Liver (tissue), 9 donors: ENCODE measurements around the gene UHRF2. TPM values are rescaled to one million over a fixed set of nuclear protein-coding genes. Genes with fewer than 3 reads are reported as not detected.

Experiments used
- DNase-seq: peaks from one replicate; pipeline ENCODE4 v3.0.0-alpha.2; 2017; ENCODE audit warnings: low spot score
- H3K27ac ChIP-seq, 2 donors: one replicate each; pipeline ENCODE4 v1.7.0; 2013; ENCODE audit warnings: inconsistent platforms in 2 of 2, low read length in 2 of 2, control low read depth in 1 of 2, low read depth in 1 of 2, mild to moderate bottlenecking in 1 of 2
- H3K27me3 ChIP-seq, 4 donors: one replicate each; pipeline versions ENCODE4 v1.6.1 to v1.7.0; 2013; ENCODE audit warnings: low read length in 3 of 4, inconsistent platforms in 1 of 4, mild to moderate bottlenecking in 1 of 4, moderate library complexity in 1 of 4; ENCODE audit not compliant: control insufficient read depth in 4 of 4, insufficient read depth in 4 of 4
- H3K36me3 ChIP-seq, 4 donors: one replicate each; pipeline versions ENCODE4 v1.6.1 to v1.7.0; 2013; ENCODE audit warnings: low read length in 3 of 4, mild to moderate bottlenecking in 3 of 4, low read depth in 1 of 4, moderate library complexity in 1 of 4; ENCODE audit not compliant: control insufficient read depth in 4 of 4, insufficient read depth in 3 of 4
- H3K4me1 ChIP-seq, 4 donors: one replicate each; pipeline versions ENCODE4 v1.6.1 to v1.7.0; 2013; ENCODE audit warnings: low read length in 3 of 4, mild to moderate bottlenecking in 3 of 4, moderate library complexity in 1 of 4; ENCODE audit not compliant: control insufficient read depth in 4 of 4, insufficient read depth in 4 of 4
- H3K4me3 ChIP-seq, 3 donors: one replicate each; pipeline versions ENCODE4 v1.6.1 to v1.7.0; 2013; ENCODE audit warnings: low read length in 3 of 3, control low read depth in 1 of 3, low read depth in 1 of 3, mild to moderate bottlenecking in 1 of 3
- H3K9ac ChIP-seq, 2 donors: one replicate each; pipeline ENCODE4 v1.7.0; 2013; ENCODE audit warnings: low read length in 2 of 2, mild to moderate bottlenecking in 2 of 2, moderate library complexity in 2 of 2, control low read depth in 1 of 2, low read depth in 1 of 2
- H3K9me3 ChIP-seq, 4 donors: one replicate each; pipeline versions ENCODE4 v1.6.1 to v1.7.0; 2013; ENCODE audit warnings: low read length in 3 of 4; ENCODE audit not compliant: control insufficient read depth in 4 of 4
- GABPA ChIP-seq, 2 donors: IDR thresholded peaks in 1 of 2; conservative IDR thresholded peaks in 1 of 2; 2 replicates each; pipeline ENCODE4 v1.6.1; 2016; ENCODE audit warnings: antibody characterized with exemption in 2 of 2, mild to moderate bottlenecking in 1 of 2, moderate library complexity in 1 of 2
- HNF4A ChIP-seq, 2 donors: conservative IDR thresholded peaks; 2 replicates each; pipeline ENCODE4 v1.6.1; 2016; ENCODE audit warnings: antibody characterized with exemption in 2 of 2, mild to moderate bottlenecking in 2 of 2
- JUND ChIP-seq, 2 donors: IDR thresholded peaks; 2 replicates each; pipeline ENCODE4 v1.6.1; 2016; ENCODE audit warnings: antibody characterized with exemption in 2 of 2
- NR2F2 ChIP-seq: IDR thresholded peaks from 2 replicates; pipeline ENCODE4 v1.6.1; 2016; ENCODE audit warnings: antibody characterized with exemption
- RXRA ChIP-seq, 2 donors: IDR thresholded peaks; 2 replicates each; pipeline ENCODE4 v1.6.1; 2017 to 2018; ENCODE audit warnings: antibody characterized with exemption in 2 of 2, mild to moderate bottlenecking in 1 of 2
- SP1 ChIP-seq: IDR thresholded peaks from 2 replicates; pipeline ENCODE4 v1.6.1; 2018; ENCODE audit warnings: antibody characterized with exemption, mild to moderate bottlenecking
- TAF1 ChIP-seq: conservative IDR thresholded peaks from 2 replicates; pipeline ENCODE4 v1.6.1; 2016; ENCODE audit warnings: antibody characterized with exemption, mild to moderate bottlenecking
- WGBS: extraction: QIAGEN DNeasy Blood & Tissue Kit; methylation state at CpG from one replicate; pipeline ENCODE4 v1.1.7; 2013; 5-methylcytosine and 5-hydroxymethylcytosine counted together
- polyA plus RNA-seq, 2 donors: library from polyadenylated mRNA; stranded (reverse) in 1 of 2; unstranded in 1 of 2; fragments of 200-250 nt in 1 of 2; fragments of >200 nt in 1 of 2; fragmentation: Nextera tagmentation in 1 of 2; extraction: Ambion mirVana in 1 of 2; gene quantifications; one replicate each; pipeline versions ENCODE4 v1.2.1 to v1.2.3, GENCODE V29; 2013 to 2015
- total RNA-seq, 2 donors: library from RNA; depleted of rRNA; stranded (reverse); fragments of >200 nt; gene quantifications; one replicate each; pipeline ENCODE4 v1.2.3, GENCODE V29; 2014
- TF ChIP-seq, protein P1 (sequence below): fragments of 150-350 bp; IDR thresholded peaks from 2 replicates; pipeline ENCODE4 v1.5.1; 2017; ENCODE audit warnings: improper control_type of control experiment, low read depth, low read length; ENCODE audit not compliant: missing input control
- TF ChIP-seq, protein P2 (sequence below): IDR thresholded peaks from 2 replicates; pipeline ENCODE4 v1.6.1; 2016; ENCODE audit warnings: antibody characterized with exemption, mild to moderate bottlenecking
- TF ChIP-seq, protein P3 (sequence below): IDR thresholded peaks from 2 replicates; pipeline ENCODE4 v1.6.1; 2016; ENCODE audit warnings: antibody characterized with exemption
- TF ChIP-seq, protein P4 (sequence below): IDR thresholded peaks from 2 replicates; pipeline ENCODE4 v1.6.1; 2016; ENCODE audit warnings: antibody characterized with exemption
- donor health status: healthy.
- donor health status: healthy.
- donor health status: healthy.
- donor health status: healthy.
- donor health status: healthy.

UHRF2 gene
- total and polyA plus RNA-seq, 4 donors: 5.7 to 34.1 (median 16.9) TPM

DNA sequence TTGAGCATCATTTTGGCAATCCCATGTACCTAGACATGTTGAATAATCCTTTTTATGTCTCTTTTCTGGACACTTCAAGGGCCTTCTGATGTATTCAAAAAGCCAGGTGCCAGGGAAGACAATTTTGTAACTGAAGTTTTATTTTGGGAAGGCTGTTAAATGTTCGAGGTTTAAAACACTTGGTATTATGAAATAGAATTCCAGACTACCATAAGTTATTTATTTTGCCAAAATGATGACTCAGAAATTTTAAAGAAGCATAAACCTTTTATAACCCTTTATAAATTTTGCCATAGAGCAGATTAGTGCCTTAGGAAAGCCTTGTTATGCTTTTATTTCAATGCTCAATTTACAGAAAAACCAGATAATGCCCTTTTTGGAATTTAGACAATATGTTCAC is 30.3 kb upstream of the UHRF2 start:
- no peak overlapping the region for H3K27ac ChIP-seq
- DNase-seq: no peak
- TF ChIP-seq JUND (IDR thresholded peaks at IDR 0.05): no peak
- TF ChIP-seq, protein P1, sequence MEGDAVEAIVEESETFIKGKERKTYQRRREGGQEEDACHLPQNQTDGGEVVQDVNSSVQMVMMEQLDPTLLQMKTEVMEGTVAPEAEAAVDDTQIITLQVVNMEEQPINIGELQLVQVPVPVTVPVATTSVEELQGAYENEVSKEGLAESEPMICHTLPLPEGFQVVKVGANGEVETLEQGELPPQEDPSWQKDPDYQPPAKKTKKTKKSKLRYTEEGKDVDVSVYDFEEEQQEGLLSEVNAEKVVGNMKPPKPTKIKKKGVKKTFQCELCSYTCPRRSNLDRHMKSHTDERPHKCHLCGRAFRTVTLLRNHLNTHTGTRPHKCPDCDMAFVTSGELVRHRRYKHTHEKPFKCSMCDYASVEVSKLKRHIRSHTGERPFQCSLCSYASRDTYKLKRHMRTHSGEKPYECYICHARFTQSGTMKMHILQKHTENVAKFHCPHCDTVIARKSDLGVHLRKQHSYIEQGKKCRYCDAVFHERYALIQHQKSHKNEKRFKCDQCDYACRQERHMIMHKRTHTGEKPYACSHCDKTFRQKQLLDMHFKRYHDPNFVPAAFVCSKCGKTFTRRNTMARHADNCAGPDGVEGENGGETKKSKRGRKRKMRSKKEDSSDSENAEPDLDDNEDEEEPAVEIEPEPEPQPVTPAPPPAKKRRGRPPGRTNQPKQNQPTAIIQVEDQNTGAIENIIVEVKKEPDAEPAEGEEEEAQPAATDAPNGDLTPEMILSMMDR: no peak
- H3K4me1 ChIP-seq: no peaks in the 10 kb centered on the region
- no peak overlapping the region for H3K9ac ChIP-seq
- no peaks in the 10 kb centered on the region for H3K36me3 ChIP-seq
- H3K4me3 ChIP-seq: no peak overlapping the region
- no peaks in the 10 kb centered on the region for H3K27me3 ChIP-seq
- H3K9me3 ChIP-seq: no peaks in the 10 kb centered on the region
- WGBS: 55% methylated on average over 1 of the region's 1 CpG

DNA sequence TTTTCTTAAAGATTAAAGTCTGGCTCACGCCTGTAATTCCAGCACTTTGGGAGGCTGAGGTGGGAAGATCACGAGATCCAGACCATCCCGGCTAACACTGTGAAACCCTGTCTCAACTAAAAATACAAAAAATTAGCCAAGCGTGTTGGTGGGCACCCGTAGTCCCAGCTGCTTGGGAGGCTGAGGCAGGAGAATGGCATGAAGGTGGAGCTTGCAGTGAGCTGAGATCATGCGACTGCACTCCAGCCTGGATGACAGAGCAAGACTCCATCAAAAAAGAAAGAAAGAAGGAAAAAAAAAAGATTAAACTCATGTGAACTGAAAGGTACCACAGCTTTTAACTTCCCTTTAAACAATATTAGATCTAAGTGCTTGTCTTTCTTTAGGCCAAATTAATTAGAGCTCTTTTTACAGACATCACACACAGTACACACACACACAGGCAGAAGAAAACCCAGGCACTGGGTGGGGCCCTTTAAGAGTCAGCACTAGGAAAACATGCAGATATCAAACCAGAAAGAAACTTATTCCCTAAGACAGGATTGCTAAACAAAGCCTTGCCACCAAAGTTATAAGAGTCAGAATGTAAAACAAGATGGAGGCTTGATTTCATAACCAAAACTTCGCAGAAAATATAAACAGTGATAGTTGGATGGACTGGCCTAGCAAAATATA is 29.3 kb upstream of the UHRF2 start:
- no peak for TF ChIP-seq SP1
- TF ChIP-seq TAF1: no peak
- no peak for TF ChIP-seq GABPA (IDR thresholded peaks at IDR 0.05 in 1 of 2, conservative IDR thresholded peaks at IDR 0.05 in 1 of 2)
- TF ChIP-seq, protein P2, sequence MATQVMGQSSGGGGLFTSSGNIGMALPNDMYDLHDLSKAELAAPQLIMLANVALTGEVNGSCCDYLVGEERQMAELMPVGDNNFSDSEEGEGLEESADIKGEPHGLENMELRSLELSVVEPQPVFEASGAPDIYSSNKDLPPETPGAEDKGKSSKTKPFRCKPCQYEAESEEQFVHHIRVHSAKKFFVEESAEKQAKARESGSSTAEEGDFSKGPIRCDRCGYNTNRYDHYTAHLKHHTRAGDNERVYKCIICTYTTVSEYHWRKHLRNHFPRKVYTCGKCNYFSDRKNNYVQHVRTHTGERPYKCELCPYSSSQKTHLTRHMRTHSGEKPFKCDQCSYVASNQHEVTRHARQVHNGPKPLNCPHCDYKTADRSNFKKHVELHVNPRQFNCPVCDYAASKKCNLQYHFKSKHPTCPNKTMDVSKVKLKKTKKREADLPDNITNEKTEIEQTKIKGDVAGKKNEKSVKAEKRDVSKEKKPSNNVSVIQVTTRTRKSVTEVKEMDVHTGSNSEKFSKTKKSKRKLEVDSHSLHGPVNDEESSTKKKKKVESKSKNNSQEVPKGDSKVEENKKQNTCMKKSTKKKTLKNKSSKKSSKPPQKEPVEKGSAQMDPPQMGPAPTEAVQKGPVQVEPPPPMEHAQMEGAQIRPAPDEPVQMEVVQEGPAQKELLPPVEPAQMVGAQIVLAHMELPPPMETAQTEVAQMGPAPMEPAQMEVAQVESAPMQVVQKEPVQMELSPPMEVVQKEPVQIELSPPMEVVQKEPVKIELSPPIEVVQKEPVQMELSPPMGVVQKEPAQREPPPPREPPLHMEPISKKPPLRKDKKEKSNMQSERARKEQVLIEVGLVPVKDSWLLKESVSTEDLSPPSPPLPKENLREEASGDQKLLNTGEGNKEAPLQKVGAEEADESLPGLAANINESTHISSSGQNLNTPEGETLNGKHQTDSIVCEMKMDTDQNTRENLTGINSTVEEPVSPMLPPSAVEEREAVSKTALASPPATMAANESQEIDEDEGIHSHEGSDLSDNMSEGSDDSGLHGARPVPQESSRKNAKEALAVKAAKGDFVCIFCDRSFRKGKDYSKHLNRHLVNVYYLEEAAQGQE: no peak
- TF ChIP-seq, protein P3, sequence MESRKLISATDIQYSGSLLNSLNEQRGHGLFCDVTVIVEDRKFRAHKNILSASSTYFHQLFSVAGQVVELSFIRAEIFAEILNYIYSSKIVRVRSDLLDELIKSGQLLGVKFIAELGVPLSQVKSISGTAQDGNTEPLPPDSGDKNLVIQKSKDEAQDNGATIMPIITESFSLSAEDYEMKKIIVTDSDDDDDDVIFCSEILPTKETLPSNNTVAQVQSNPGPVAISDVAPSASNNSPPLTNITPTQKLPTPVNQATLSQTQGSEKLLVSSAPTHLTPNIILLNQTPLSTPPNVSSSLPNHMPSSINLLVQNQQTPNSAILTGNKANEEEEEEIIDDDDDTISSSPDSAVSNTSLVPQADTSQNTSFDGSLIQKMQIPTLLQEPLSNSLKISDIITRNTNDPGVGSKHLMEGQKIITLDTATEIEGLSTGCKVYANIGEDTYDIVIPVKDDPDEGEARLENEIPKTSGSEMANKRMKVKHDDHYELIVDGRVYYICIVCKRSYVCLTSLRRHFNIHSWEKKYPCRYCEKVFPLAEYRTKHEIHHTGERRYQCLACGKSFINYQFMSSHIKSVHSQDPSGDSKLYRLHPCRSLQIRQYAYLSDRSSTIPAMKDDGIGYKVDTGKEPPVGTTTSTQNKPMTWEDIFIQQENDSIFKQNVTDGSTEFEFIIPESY: no peak
- no peaks in the 10 kb centered on the region for H3K4me1 ChIP-seq
- H3K36me3 ChIP-seq: no peaks in the 10 kb centered on the region
- H3K4me3 ChIP-seq: no peak overlapping the region
- no peak overlapping the region for H3K9ac ChIP-seq
- no peaks in the 10 kb centered on the region for H3K9me3 ChIP-seq
- H3K27me3 ChIP-seq: no peaks in the 10 kb centered on the region
- no peak for DNase-seq
- WGBS: 92% methylated on average over 7 of the region's 7 CpGs
- no peak overlapping the region for H3K27ac ChIP-seq

DNA sequence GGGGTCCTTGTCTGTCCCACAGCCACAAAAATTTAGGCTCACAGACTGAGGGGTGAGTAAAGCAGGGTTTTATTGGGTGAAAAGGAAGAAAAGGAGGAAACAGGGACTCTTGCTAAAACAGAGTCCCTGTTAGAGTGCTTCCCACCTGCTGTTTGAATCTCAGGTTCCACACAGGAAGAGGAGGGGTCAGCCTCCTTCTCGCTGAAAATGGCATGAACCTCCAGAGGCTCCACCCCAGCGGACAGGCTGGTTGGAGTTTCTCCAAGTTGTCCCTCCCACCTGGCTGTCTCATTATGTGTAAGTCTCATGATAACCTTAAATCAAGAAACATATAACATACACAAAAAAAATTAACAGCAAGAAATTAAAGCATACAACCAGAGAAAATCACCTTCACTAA is 28.3 kb upstream of the UHRF2 start:
- no peak overlapping the region for H3K4me3 ChIP-seq
- H3K9me3 ChIP-seq: no peaks in the 10 kb centered on the region
- no peaks in the 10 kb centered on the region for H3K36me3 ChIP-seq
- 66% methylated on average over 2 of the region's 2 CpGs for WGBS
- no peaks in the 10 kb centered on the region for H3K4me1 ChIP-seq
- no peak for DNase-seq
- no peak overlapping the region for H3K9ac ChIP-seq
- H3K27me3 ChIP-seq: no peaks in the 10 kb centered on the region
- no peak overlapping the region for H3K27ac ChIP-seq
- TF ChIP-seq GABPA (IDR thresholded peaks at IDR 0.05 in 1 of 2, conservative IDR thresholded peaks at IDR 0.05 in 1 of 2) (no peak), RXRA (IDR thresholded peaks at IDR 0.05) (no peak), HNF4A (conservative IDR thresholded peaks at IDR 0.05) (no peak), SP1 (no peak), NR2F2 (no peak)
- TF ChIP-seq, protein P4, sequence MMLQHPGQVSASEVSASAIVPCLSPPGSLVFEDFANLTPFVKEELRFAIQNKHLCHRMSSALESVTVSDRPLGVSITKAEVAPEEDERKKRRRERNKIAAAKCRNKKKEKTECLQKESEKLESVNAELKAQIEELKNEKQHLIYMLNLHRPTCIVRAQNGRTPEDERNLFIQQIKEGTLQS: no peak
- TF ChIP-seq, protein P1: no peak
